Activated CD4-positive, alpha-beta T cell treated with anti-CD3 and anti-CD28 coated beads for 48 hours (primary cell): ENCODE data around the gene CTIF.

Experiments used
- DNase-seq: peaks from one replicate; pipeline ENCODE4 v3.0.0-alpha.2; 2020

CTIF gene

GRCh38 chr18:48605408-48605845, 66.6 kb downstream of the CTIF start:
- DNase-seq, result no peak

GRCh38 chr18:48607056-48607984, 68.5 kb downstream of the CTIF start:
- no peak for DNase-seq

- DNase-seq, result no peak
Observed at GRCh38 chr18:48608581-48608980, 69.8 kb downstream of the CTIF start.

- DNase-seq, result no peak
Observed at GRCh38 chr18:48609114-48609513, 70.3 kb downstream of the CTIF start.

- no peak for DNase-seq
Observed at GRCh38 chr18:48609820-48610815, 71.3 kb downstream of the CTIF start.

- DNase-seq, result no peak
Observed at GRCh38 chr18:48611203-48611602, 72.4 kb downstream of the CTIF start.

- DNase-seq, result no peak
Observed at GRCh38 chr18:48611785-48612480, 73.1 kb downstream of the CTIF start.

GRCh38 chr18:48612511-48612910, 73.7 kb downstream of the CTIF start:
- DNase-seq, result no peak

- DNase-seq, result no peak
Observed at GRCh38 chr18:48612917-48613316, 74.1 kb downstream of the CTIF start.

- no peak for DNase-seq
Observed at GRCh38 chr18:48613589-48614404, 75.0 kb downstream of the CTIF start.

GRCh38 chr18:48615566-48616401, 77.0 kb downstream of the CTIF start:
- no peak for DNase-seq

GRCh38 chr18:48616484-48617255, 77.8 kb downstream of the CTIF start:
- DNase-seq, result no peak

- DNase-seq, result no peak
Observed at GRCh38 chr18:48617844-48618497, 79.1 kb downstream of the CTIF start.

GRCh38 chr18:48619016-48619415, 80.2 kb downstream of the CTIF start:
- no peak for DNase-seq

- DNase-seq, result no peak
Observed at GRCh38 chr18:48619501-48619900, 80.7 kb downstream of the CTIF start.

- no peak for DNase-seq
Observed at GRCh38 chr18:48620071-48620470, 81.2 kb downstream of the CTIF start.

- no peak for DNase-seq
Observed at GRCh38 chr18:48621240-48621639, 82.4 kb downstream of the CTIF start.

- DNase-seq, result no peak
Observed at GRCh38 chr18:48621815-48622555, 83.2 kb downstream of the CTIF start.

GRCh38 chr18:48622911-48623431, 84.1 kb downstream of the CTIF start:
- DNase-seq, result no peak
